Choroid plexus epithelial cell (primary cell): ENCODE results near the gene MVB12B.

Source experiments
- DNase-seq: peaks from one replicate; pipeline ENCODE4 v3.0.0-alpha.2; 2010; ENCODE audit warnings: low read depth
- H3K4me3 ChIP-seq: 2 replicates; pipeline ENCODE4 v1.5.1; 2011; ENCODE audit warnings: low read depth, mild to moderate bottlenecking, control low read depth, low read length, moderate library complexity
- TF ChIP-seq, protein P1 (sequence below): conservative IDR thresholded peaks from 2 replicates; pipeline ENCODE4 v1.5.1; 2011; ENCODE audit warnings: low read depth, mild to moderate bottlenecking, control low read depth, inconsistent platforms, low read length, moderate library complexity

Gene MVB12B

DNA sequence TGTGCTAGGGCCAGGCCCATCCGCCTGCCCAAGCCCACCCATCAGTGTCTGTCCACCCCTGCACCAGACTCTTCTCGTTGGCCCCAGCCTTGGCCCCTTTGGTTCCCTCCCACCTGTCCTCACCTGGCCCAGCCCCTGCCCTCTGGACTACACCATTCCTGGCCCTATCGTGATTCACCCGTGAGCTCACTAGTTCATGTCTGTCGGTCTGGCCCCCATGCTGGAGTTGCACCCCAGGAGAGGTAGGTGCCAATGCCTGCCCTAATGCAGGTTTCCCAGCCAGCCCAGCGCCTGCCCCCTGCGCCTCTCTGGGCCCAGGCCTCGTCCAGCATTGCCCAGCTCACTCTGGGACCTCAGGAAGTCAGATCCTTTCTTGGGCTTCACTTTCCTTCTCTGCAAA is 171.7 kb downstream of the MVB12B start:
- TF ChIP-seq, protein P1, sequence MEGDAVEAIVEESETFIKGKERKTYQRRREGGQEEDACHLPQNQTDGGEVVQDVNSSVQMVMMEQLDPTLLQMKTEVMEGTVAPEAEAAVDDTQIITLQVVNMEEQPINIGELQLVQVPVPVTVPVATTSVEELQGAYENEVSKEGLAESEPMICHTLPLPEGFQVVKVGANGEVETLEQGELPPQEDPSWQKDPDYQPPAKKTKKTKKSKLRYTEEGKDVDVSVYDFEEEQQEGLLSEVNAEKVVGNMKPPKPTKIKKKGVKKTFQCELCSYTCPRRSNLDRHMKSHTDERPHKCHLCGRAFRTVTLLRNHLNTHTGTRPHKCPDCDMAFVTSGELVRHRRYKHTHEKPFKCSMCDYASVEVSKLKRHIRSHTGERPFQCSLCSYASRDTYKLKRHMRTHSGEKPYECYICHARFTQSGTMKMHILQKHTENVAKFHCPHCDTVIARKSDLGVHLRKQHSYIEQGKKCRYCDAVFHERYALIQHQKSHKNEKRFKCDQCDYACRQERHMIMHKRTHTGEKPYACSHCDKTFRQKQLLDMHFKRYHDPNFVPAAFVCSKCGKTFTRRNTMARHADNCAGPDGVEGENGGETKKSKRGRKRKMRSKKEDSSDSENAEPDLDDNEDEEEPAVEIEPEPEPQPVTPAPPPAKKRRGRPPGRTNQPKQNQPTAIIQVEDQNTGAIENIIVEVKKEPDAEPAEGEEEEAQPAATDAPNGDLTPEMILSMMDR, result no peak

GRCh38 chr9:126499005-126499910 is 172.6 kb downstream of the MVB12B start:
- TF ChIP-seq, protein P1, result peak; percentile 80
- H3K4me3 ChIP-seq, result peak overlapping the region; percentile 53
- DNase-seq, result peak; percentile 48

More for the DNA sequence above, 171.7 kb downstream of the MVB12B start:
- DNase-seq, result no peak
- no peak overlapping the region for H3K4me3 ChIP-seq

DNA sequence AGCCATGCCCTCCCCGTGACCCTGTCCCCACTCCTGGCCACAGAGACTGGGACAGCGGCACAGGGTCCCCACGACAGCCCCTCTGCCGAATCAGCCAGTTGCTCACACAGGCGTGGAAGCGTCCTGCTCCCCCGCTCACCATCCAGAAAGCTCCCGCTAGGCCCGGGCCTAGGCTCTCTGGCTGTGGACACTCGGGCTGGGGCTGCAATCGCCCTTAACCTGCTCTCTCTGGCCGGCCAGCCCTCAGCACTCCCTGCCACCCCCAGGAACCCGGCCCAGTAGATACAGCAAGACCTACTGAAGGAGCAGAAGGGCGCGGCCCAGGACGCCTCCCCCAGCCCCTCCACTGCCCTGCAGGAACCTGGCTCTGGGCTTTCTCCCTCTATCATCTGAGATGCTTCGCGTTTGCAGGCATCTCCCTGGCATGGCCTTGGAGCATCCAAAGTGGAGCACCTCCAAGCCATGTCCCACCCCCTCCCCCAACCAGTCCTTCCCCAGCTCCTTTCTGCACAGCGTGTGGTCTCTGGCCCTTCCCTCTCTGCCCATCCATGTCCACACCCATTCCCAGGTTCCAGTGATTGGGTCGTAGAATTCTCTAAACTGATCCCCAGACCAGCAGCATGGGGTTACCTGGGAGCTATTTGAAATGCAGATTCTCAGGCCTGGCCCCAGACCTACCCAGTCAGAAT is 173.4 kb downstream of the MVB12B start:
- TF ChIP-seq, protein P1, result no peak
- DNase-seq, result no peak
- H3K4me3 ChIP-seq, result peak overlapping the region; percentile 53

DNA sequence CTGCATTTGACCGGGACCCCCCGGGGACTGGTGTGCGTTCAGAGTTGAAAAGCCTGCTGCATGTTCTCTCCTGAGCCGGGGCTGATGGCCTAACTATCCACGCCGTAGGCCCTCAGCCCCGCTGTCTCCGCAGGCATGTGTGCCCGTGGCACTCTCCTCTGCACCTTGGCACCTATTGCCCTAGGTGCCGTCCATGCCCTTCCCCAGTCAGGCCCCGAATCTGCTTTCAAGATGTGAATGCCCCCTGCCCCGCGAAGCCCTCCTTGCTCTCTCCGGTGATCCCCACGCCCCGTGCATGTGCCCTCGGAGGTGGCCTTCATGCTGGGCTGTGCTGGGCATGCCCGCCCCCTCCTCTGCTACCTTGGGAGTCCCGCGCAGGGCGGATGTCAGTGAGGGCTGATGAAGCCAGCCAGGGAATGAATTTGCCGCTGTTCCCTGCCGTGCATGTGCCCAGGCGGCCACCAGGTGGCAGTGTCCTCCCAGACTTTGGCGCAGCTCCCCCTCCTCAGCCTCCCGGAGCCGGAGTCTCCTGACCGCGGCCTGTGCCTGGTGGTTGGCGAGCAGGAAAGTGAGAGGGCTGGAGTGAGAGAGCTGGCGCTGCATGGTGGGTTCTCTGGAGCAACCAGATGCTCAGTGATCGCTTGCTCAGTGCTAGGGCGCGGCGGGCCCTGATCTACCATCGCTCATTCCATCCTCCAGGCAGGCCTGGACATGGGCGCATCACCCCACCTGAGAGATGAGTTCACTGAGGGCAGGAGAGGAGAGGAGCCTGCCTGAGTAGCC is 174.2 kb downstream of the MVB12B start:
- DNase-seq, result peak; percentile 83
- TF ChIP-seq, protein P1, result peak; percentile 93
- H3K4me3 ChIP-seq, result no peak overlapping the region

- TF ChIP-seq, protein P1, result peak; percentile 6
- H3K4me3 ChIP-seq, result no peak overlapping the region
- DNase-seq, result no peak
Measured at GRCh38 chr9:126501383-126502331, 175.0 kb downstream of the MVB12B start.
